HEK293 (cell line): ENCODE results near the gene DDX23.

Experiments
- CTCF ChIP-seq: fragments of 450-650 bp; formaldehyde crosslinking; IDR thresholded peaks from 2 replicates; pipeline ENCODE4 v1.5.1; 2016; ENCODE audit warnings: missing biosample characterization, missing genetic modification characterization
- HOXC10 ChIP-seq: sonication (generic); formaldehyde crosslinking; IDR thresholded peaks from 2 replicates; pipeline ENCODE4 v1.8.1; 2023; ENCODE audit warnings: mild to moderate bottlenecking, missing genetic modification reagents
- SETDB1 ChIP-seq: IDR thresholded peaks from one replicate; pipeline ENCODE4 v1.6.1; 2017; ENCODE audit warnings: mild to moderate bottlenecking, low read length, moderate library complexity, mixed read lengths; ENCODE audit not compliant: insufficient read length
- ZBTB20 ChIP-seq: fragments of 450-650 bp; formaldehyde crosslinking; IDR thresholded peaks from 2 replicates; pipeline ENCODE4 v1.5.1; 2016; ENCODE audit warnings: missing biosample characterization, missing genetic modification characterization
- ZFP3 ChIP-seq: fragments of 450-650 bp; formaldehyde crosslinking; IDR thresholded peaks from 2 replicates; pipeline ENCODE4 v1.5.1; 2016; ENCODE audit warnings: low read depth, missing biosample characterization, missing genetic modification characterization
- ZFP37 ChIP-seq: fragments of 450-650 bp; formaldehyde crosslinking; IDR thresholded peaks from 2 replicates; pipeline ENCODE4 v1.5.1; 2016; ENCODE audit warnings: missing biosample characterization, missing genetic modification characterization
- ZIC2 ChIP-seq: fragments of 450-650 bp; formaldehyde crosslinking; IDR thresholded peaks from 2 replicates; pipeline ENCODE4 v1.5.1; 2016; ENCODE audit warnings: missing biosample characterization, missing genetic modification characterization
- ZNF121 ChIP-seq: fragments of 450-650 bp; formaldehyde crosslinking; IDR thresholded peaks from 2 replicates; pipeline ENCODE4 v1.5.1; 2016; ENCODE audit warnings: missing biosample characterization, missing genetic modification characterization
- ZNF394 ChIP-seq: fragments of 450-650 bp; formaldehyde crosslinking; IDR thresholded peaks from 2 replicates; pipeline ENCODE4 v1.5.1; 2016; ENCODE audit warnings: missing biosample characterization, missing genetic modification characterization, mild to moderate bottlenecking, moderate library complexity, borderline replicate concordance
- ZNF792 ChIP-seq: fragments of 450-650 bp; formaldehyde crosslinking; IDR thresholded peaks from 2 replicates; pipeline ENCODE4 v1.5.1; 2016; ENCODE audit warnings: missing biosample characterization, missing genetic modification characterization

DNA sequence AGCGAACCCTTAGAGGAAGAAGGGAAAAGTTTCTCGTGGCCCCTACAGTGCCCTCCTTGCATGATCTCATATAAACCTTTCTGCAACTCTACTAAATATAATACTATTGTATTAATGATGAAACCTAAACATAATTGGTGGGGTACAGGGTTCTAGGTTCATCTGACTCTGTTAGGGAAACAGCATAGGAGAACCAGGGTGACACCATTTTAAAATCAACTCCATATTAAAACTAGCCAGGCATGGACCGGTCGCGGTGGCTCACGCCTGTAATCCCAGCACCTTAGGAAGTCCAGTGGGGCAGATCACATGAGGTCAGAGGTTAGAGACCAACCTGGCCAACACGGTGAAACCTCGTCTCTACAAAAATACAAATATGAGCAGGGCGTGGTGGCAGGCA lies 28.7 kb upstream of the DDX23 start:
- no peak for TF ChIP-seq ZFP37 (tag by site-specific recombination)
- TF ChIP-seq ZNF792 (tag by site-specific recombination), result no peak
- TF ChIP-seq ZNF121 (tag by site-specific recombination), result no peak
- TF ChIP-seq HOXC10 (CRISPR knock-in tag), result no peak
- no peak for TF ChIP-seq ZIC2
- TF ChIP-seq CTCF (tag by site-specific recombination), result no peak
- no peak for TF ChIP-seq ZBTB20 (tag by site-specific recombination)
- no peak for TF ChIP-seq ZNF394 (tag by site-specific recombination)
- no peak for TF ChIP-seq ZFP3 (tag by site-specific recombination)
- no peak for TF ChIP-seq SETDB1
